ENCODE measurements around the gene TMEM25. TPM values are rescaled to one million over a fixed set of nuclear protein-coding genes. Genes with fewer than 3 reads are reported as not detected.
A peak's percentile ranks its signal among the peaks of the same experiment; 100 is the strongest.

The TMEM25 gene
- total and polyA plus RNA-seq, 2 donors from 2014 or later = 30.7 to 36.8 TPM

GRCh38 chr11:118485273-118485672, 45.7 kb upstream of the TMEM25 start:
- H3K9me3 ChIP-seq (ENCODE audit: control insufficient read depth in 2 of 3, insufficient read depth in 1 of 3, low read length in 3 of 3) = no peaks in the 10 kb centered on the region
- no peaks in the 10 kb centered on the region for H3K27me3 ChIP-seq (ENCODE audit: control insufficient read depth, insufficient read depth, low read length)
- DNase-seq = no peak
- no peak for TF ChIP-seq CTCF (IDR thresholded peaks at IDR 0.05; ENCODE audit: borderline replicate concordance, extremely low read depth, insufficient read depth)
- H3K9ac ChIP-seq (ENCODE audit: low read length in 3 of 3) = no peak overlapping the region
- intact Hi-C loops (cut with DNase I) = no loop called here
- H3K36me3 ChIP-seq (ENCODE audit: control insufficient read depth in 2 of 3, insufficient read depth in 3 of 3, low read length in 3 of 3) = peaks cover 30 to 53% (median 31%) of the 10 kb centered on the region in 3 donors
- H3K4me3 ChIP-seq (ENCODE audit: low read length in 3 of 3) = no peak overlapping the region
- H3K4me1 ChIP-seq (ENCODE audit: control insufficient read depth in 2 of 3, insufficient read depth in 2 of 3, low read depth in 1 of 3, low read length in 3 of 3) = no peaks in the 10 kb centered on the region
- FAIRE-seq = no peak
- H3K27ac ChIP-seq (ENCODE audit: low read depth in 2 of 2, low read length in 2 of 2) = no peak overlapping the region

GRCh38 chr11:118488480-118489109, 42.4 kb upstream of the TMEM25 start:
- Histone ChIP-seq H3K27ac (ENCODE audit: low read depth in 2 of 2, low read length in 2 of 2) (no peak overlapping the region), H3K4me3 (ENCODE audit: low read length in 3 of 3) (no peak overlapping the region), H3K9me3 (ENCODE audit: control insufficient read depth in 2 of 3, insufficient read depth in 1 of 3, low read length in 3 of 3) (no peaks in the 10 kb centered on the region), H3K4me1 (ENCODE audit: control insufficient read depth in 2 of 3, insufficient read depth in 2 of 3, low read depth in 1 of 3, low read length in 3 of 3) (no peaks in the 10 kb centered on the region), H3K27me3 (ENCODE audit: control insufficient read depth, insufficient read depth, low read length) (no peaks in the 10 kb centered on the region), H3K36me3 (ENCODE audit: control insufficient read depth in 2 of 3, insufficient read depth in 3 of 3, low read length in 3 of 3) (peaks cover 22 to 41% (median 40%) of the 10 kb centered on the region in 3 donors), H3K9ac (ENCODE audit: low read length in 3 of 3) (no peak overlapping the region)
- DNase-seq = peak in 4 of 5 donors; percentile 76 to 88 (median 82)
- intact Hi-C loops (cut with DNase I) = no loop called here
- peak; percentile 88 for FAIRE-seq
- TF ChIP-seq CTCF (IDR thresholded peaks at IDR 0.05; ENCODE audit: borderline replicate concordance, extremely low read depth, insufficient read depth) = peak; percentile 83

- no peaks in the 10 kb centered on the region for H3K27me3 ChIP-seq (ENCODE audit: control insufficient read depth, insufficient read depth, low read length)
- no peak overlapping the region for H3K4me3 ChIP-seq (ENCODE audit: low read length in 3 of 3)
- FAIRE-seq (no peak), DNase-seq (no peak)
- no peak for TF ChIP-seq CTCF (IDR thresholded peaks at IDR 0.05; ENCODE audit: borderline replicate concordance, extremely low read depth, insufficient read depth)
- peaks cover 31 to 46% (median 39%) of the 10 kb centered on the region in 3 donors for H3K36me3 ChIP-seq (ENCODE audit: control insufficient read depth in 2 of 3, insufficient read depth in 3 of 3, low read length in 3 of 3)
- H3K9ac ChIP-seq (ENCODE audit: low read length in 3 of 3) = no peak overlapping the region
- H3K27ac ChIP-seq (ENCODE audit: low read depth in 2 of 2, low read length in 2 of 2) = no peak overlapping the region
- intact Hi-C loops (cut with DNase I) = no loop called here
- H3K9me3 ChIP-seq (ENCODE audit: control insufficient read depth in 2 of 3, insufficient read depth in 1 of 3, low read length in 3 of 3) = no peaks in the 10 kb centered on the region
- H3K4me1 ChIP-seq (ENCODE audit: control insufficient read depth in 2 of 3, insufficient read depth in 2 of 3, low read depth in 1 of 3, low read length in 3 of 3) = no peaks in the 10 kb centered on the region
These were observed 40.0 kb upstream of the TMEM25 start for GRCh38 chr11:118491041-118491440.

GRCh38 chr11:118497831-118498230, 33.2 kb upstream of the TMEM25 start:
- Histone ChIP-seq H3K4me3 (ENCODE audit: low read length in 3 of 3) (no peak overlapping the region), H3K36me3 (ENCODE audit: control insufficient read depth in 2 of 3, insufficient read depth in 3 of 3, low read length in 3 of 3) (peaks cover 30 to 76% (median 52%) of the 10 kb centered on the region in 3 donors), H3K9ac (ENCODE audit: low read length in 3 of 3) (no peak overlapping the region), H3K4me1 (ENCODE audit: control insufficient read depth in 2 of 3, insufficient read depth in 2 of 3, low read depth in 1 of 3, low read length in 3 of 3) (no peaks in the 10 kb centered on the region), H3K27ac (ENCODE audit: low read depth in 2 of 2, low read length in 2 of 2) (no peak overlapping the region), H3K9me3 (ENCODE audit: control insufficient read depth in 2 of 3, insufficient read depth in 1 of 3, low read length in 3 of 3) (no peaks in the 10 kb centered on the region), H3K27me3 (ENCODE audit: control insufficient read depth, insufficient read depth, low read length) (no peaks in the 10 kb centered on the region)
- no peak for TF ChIP-seq CTCF (IDR thresholded peaks at IDR 0.05; ENCODE audit: borderline replicate concordance, extremely low read depth, insufficient read depth)
- FAIRE-seq (no peak), DNase-seq (no peak)
- intact Hi-C loops (cut with DNase I) = no loop called here
